IMR-90 (cell line): ENCODE measurements around the gene C12orf57. TPM values are rescaled to one million over a fixed set of nuclear protein-coding genes. Genes with fewer than 3 reads are reported as not detected.

ENCODE experiments used
- ATAC-seq: fragments of 200-7000 bp; cut with Tn5 transposase; 2 replicates; pipeline ENCODE4 v1.9.1; 2020; ENCODE audit warnings: low read depth, mild to moderate bottlenecking, moderate library complexity
- BruUV-seq: library from RNA; stranded (reverse); fragments of 400-500 nt; replicated peaks from 2 replicates; lab custom pipeline; 2021; lab: Mats Ljungman, UMichigan
- CTCF ChIA-PET: fragments of 300-600 bp; formaldehyde crosslinking; extraction: SDS; loops from one replicate; lab custom pipeline; 2021; ENCODE audit warnings: antibody characterized with exemption; lab: Yijun Ruan, JAX
- POLR2A ChIA-PET: fragments of 300-600 bp; sonication (Branson Sonifier 250); formaldehyde crosslinking; loops from one replicate; lab custom pipeline; 2022; ENCODE audit warnings: antibody characterized with exemption; ENCODE audit not compliant: unreplicated experiment; lab: Charles Lee
- DNase-seq: peaks from one replicate; pipeline ENCODE4 v3.0.0; 2013
- H2AFZ ChIP-seq: replicated peaks from 2 replicates; pipeline ENCODE3; 2013; ENCODE audit warnings: low read length, mild to moderate bottlenecking; ENCODE audit not compliant: poor library complexity
- H2AK5ac ChIP-seq: 2 replicates; pipeline ENCODE4 v1.6.1; 2013; ENCODE audit warnings: low read depth, low read length, inconsistent platforms
- H2AK9ac ChIP-seq: replicated peaks from 2 replicates; pipeline ENCODE3; 2013; ENCODE audit warnings: mild to moderate bottlenecking, low read depth, low read length, moderate library complexity; ENCODE audit not compliant: poor library complexity
- H2BK120ac ChIP-seq: 2 replicates; pipeline ENCODE4 v1.6.1; 2013; ENCODE audit warnings: low read depth, low read length, inconsistent platforms
- H2BK15ac ChIP-seq: 3 replicates; pipeline ENCODE4 v1.6.1; 2013; ENCODE audit warnings: low read depth, low read length, inconsistent platforms
- H2BK20ac ChIP-seq: 2 replicates; pipeline ENCODE4 v1.6.1; 2013; ENCODE audit warnings: low read depth, mild to moderate bottlenecking, inconsistent platforms, low read length, moderate library complexity
- H2BK5ac ChIP-seq: 2 replicates; pipeline ENCODE4 v1.6.1; 2013; ENCODE audit warnings: mild to moderate bottlenecking, low read depth, low read length, inconsistent platforms; ENCODE audit not compliant: poor library complexity, severe bottlenecking
- H3K14ac ChIP-seq: replicated peaks from 2 replicates; pipeline ENCODE4 v1.6.1; 2013; ENCODE audit warnings: low read depth, low read length, inconsistent platforms
- H3K18ac ChIP-seq: 2 replicates; pipeline ENCODE4 v1.6.1; 2013; ENCODE audit warnings: low read depth, low read length, control low read depth
- H3K23ac ChIP-seq: 2 replicates; pipeline ENCODE4 v1.6.1; 2013; ENCODE audit warnings: low read depth, low read length, inconsistent platforms
- H3K27ac ChIP-seq: 2 replicates; pipeline ENCODE4 v1.5.1; 2013; ENCODE audit warnings: mild to moderate bottlenecking, control low read depth, low read length; ENCODE audit not compliant: insufficient read depth
- H3K27me3 ChIP-seq: 2 replicates; pipeline ENCODE4 v1.6.1; 2013; ENCODE audit warnings: low read length; ENCODE audit not compliant: control insufficient read depth, insufficient read depth
- H3K36me3 ChIP-seq: 2 replicates; pipeline ENCODE4 v1.6.1; 2013; ENCODE audit warnings: low read length, mixed read lengths; ENCODE audit not compliant: control insufficient read depth, insufficient read depth
- H3K4ac ChIP-seq: 2 replicates; pipeline ENCODE4 v1.6.1; 2013; ENCODE audit warnings: low read depth, low read length, inconsistent platforms
- H3K4me1 ChIP-seq: 2 replicates; pipeline ENCODE4 v1.6.1; 2013; ENCODE audit warnings: low read length, mixed read lengths; ENCODE audit not compliant: control insufficient read depth, insufficient read depth
- H3K4me2 ChIP-seq: 2 replicates; pipeline ENCODE4 v1.6.1; 2013; ENCODE audit warnings: low read depth, mild to moderate bottlenecking, control low read depth, low read length, moderate library complexity
- H3K4me3 ChIP-seq: 2 replicates; pipeline ENCODE4 v1.5.1; 2013; ENCODE audit warnings: low read depth, mild to moderate bottlenecking, control low read depth, low read length, moderate library complexity; ENCODE audit not compliant: insufficient read depth
- H3K56ac ChIP-seq: 2 replicates; pipeline ENCODE4 v1.6.1; 2013; ENCODE audit warnings: low read length, inconsistent platforms; ENCODE audit not compliant: insufficient read depth; ENCODE audit errors: extremely low read depth
- H3K79me1 ChIP-seq, 2 experiments: 2 replicates each; pipeline ENCODE4 v1.6.1; 2013; ENCODE audit warnings: low read length in 2 of 2, inconsistent platforms in 1 of 2, low read depth in 1 of 2
- H3K9ac ChIP-seq: 2 replicates; pipeline ENCODE4 v1.6.1; 2013; ENCODE audit warnings: low read depth, low read length, control low read depth
- H3K9me1 ChIP-seq: 2 replicates; pipeline ENCODE4 v1.6.1; 2013; ENCODE audit warnings: low read length, inconsistent platforms; ENCODE audit not compliant: insufficient read depth
- H3K9me3 ChIP-seq: 2 replicates; pipeline ENCODE4 v1.6.1; 2013; ENCODE audit warnings: low read length; ENCODE audit not compliant: control insufficient read depth, insufficient read depth
- H4K20me1 ChIP-seq: 2 replicates; pipeline ENCODE4 v1.6.1; 2013; ENCODE audit warnings: low read length, inconsistent platforms; ENCODE audit not compliant: insufficient read depth
- H4K5ac ChIP-seq: 2 replicates; pipeline ENCODE4 v1.6.1; 2013; ENCODE audit warnings: mild to moderate bottlenecking, low read depth, low read length, control low read depth
- H4K8ac ChIP-seq, 2 experiments: 2 replicates each; pipeline ENCODE4 v1.6.1; 2013; ENCODE audit warnings: low read depth in 2 of 2, low read length in 2 of 2, control low read depth in 1 of 2, inconsistent platforms in 1 of 2
- H4K91ac ChIP-seq: 2 replicates; pipeline ENCODE4 v1.6.1; 2013; ENCODE audit warnings: low read depth, low read length, inconsistent platforms; ENCODE audit not compliant: insufficient read depth
- RCOR1 ChIP-seq: IDR thresholded peaks from 2 replicates; pipeline ENCODE4 v1.6.1; 2012; ENCODE audit warnings: mild to moderate bottlenecking, low read length, improper control_type of control experiment; ENCODE audit not compliant: insufficient replicate concordance
- WGBS, 2 experiments: methylation state at CpG; one replicate each; pipeline versions ENCODE4 v1.1.5 to v1.1.7; 2013; ENCODE audit warnings: missing lambda C conversion rate in 2 of 2; ENCODE audit not compliant: insufficient read length in 1 of 2; ENCODE audit errors: extremely low coverage in 2 of 2; 5-methylcytosine and 5-hydroxymethylcytosine counted together
- dilution Hi-C: fragments of 300-500 bp; cut with HindIII; formaldehyde crosslinking; loops from one replicate; pipeline ENCODE4 v1.14.3; 2018; ENCODE audit warnings: low sequenced_read_pairs; ENCODE audit not compliant: unreplicated experiment
- in situ Hi-C: fragments of 300-500 bp; cut with MboI; formaldehyde crosslinking; loops from 3 replicates; pipeline ENCODE4 v1.14.3; 2019; ENCODE audit warnings: low sequenced_read_pairs, inconsistent platforms, mixed read lengths
- intact Hi-C: fragments of 100-400 bp; cut with micrococcal nuclease; formaldehyde crosslinking; loops from 2 replicates; pipeline ENCODE4 v1.10.0; 2022
- polyA plus RNA-seq, 3 experiments: library from polyadenylated mRNA; depleted of rRNA; stranded (reverse); fragments of >200 nt; gene quantifications; 2 replicates each; pipeline ENCODE4 v1.2.3, GENCODE V29; 2012; ENCODE audit warnings: low replicate concordance in 1 of 3
- total RNA-seq: library from RNA; depleted of rRNA; stranded (reverse); fragments of >200 nt; gene quantifications from 2 replicates; pipeline ENCODE4 v1.2.3, GENCODE V29; 2012
- TF ChIP-seq, protein P1 (sequence below): fragments of 150-350 bp; IDR thresholded peaks from 2 replicates; pipeline ENCODE4 v1.6.1; 2016; ENCODE audit warnings: low read depth, mild to moderate bottlenecking, low read length, moderate library complexity, borderline replicate concordance
- TF ChIP-seq, protein P2 (sequence below): conservative IDR thresholded peaks from 2 replicates; pipeline ENCODE4 v1.5.1; 2012; ENCODE audit warnings: mild to moderate bottlenecking, low read depth, low read length, improper control_type of control experiment

The C12orf57 gene
- total and polyA plus RNA-seq, 2 of the 4 experiments (the other 2 are of a cell fraction) = 238 to 530 TPM

DNA sequence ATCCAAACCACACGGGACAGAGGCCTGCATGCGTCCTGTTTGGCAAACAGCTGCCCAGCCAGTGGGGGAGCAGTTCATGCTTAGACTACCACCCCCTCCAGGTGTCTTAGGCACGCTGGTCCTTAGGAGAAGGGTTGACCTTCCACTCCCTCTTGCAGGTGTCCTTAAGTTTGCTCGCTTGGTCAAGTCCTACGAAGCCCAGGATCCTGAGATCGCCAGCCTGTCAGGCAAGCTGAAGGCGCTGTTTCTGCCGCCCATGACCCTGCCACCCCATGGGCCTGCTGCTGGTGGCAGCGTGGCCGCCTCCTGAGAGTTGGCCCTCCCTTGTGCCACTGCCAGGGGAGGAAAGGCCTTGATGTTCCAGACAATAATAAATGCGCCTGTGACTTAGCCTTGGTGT lies 1.8 kb downstream of the C12orf57 start (continued):
- TF ChIP-seq, protein P1, sequence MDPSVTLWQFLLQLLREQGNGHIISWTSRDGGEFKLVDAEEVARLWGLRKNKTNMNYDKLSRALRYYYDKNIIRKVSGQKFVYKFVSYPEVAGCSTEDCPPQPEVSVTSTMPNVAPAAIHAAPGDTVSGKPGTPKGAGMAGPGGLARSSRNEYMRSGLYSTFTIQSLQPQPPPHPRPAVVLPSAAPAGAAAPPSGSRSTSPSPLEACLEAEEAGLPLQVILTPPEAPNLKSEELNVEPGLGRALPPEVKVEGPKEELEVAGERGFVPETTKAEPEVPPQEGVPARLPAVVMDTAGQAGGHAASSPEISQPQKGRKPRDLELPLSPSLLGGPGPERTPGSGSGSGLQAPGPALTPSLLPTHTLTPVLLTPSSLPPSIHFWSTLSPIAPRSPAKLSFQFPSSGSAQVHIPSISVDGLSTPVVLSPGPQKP = no peak

DNA sequence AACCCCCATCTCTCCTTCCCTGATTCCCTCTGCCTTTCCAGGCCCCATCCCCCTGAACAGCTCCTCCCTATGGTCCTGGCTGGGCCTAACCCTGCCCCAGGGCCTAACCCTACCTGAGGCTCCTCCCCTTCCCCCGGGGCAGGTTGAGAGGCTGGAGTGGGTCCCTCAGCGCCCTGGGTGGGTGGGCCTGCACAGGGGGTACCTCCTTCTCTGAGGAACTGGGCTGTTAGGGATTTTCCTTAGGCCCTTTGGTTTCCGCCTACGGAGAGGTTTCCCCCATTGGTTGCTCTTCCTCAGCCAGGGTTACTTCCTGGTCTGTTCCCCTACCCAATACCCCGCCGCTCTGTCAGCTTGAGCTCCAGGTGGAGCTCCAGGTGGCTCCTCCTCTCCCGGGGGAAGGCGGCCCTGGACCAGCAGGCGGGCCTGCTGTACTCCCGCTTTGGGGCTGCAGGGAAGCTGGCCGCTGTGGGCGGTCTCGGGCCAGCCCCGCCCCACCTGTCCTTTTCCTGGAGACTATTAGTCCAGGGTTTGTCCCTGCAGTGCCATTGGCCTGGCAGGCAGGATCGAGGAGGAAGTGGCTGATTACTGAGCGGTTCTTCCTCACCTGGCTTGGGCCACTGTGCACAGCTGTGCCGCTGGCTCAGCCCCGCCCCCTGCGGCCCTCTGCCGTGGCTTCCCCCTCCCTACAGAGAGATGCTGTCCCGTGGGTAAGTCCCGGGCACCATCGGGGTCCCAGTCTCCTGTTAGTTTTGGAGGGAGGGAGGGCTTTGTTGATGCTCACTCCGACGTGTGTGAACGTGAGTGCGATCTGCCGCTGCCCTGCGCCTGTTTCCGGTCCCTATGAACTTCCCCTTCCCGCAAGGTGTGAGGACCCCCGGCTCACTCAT lies 2.5 kb downstream of the C12orf57 start:
- H3K56ac ChIP-seq = no peak overlapping the region
- peaks cover 5% of the 10 kb centered on the region; the same call in 1 of the 2 replicates for H3K4me1 ChIP-seq
- BruUV-seq = no TSS peak
- no peak overlapping the region for H2BK5ac ChIP-seq
- H4K91ac ChIP-seq = no peak overlapping the region
- no peak overlapping the region for H3K4ac ChIP-seq
- no peak overlapping the region for H3K4me2 ChIP-seq
- no peak overlapping the region for H3K9ac ChIP-seq
- DNase-seq (no peak), ATAC-seq (no peak)
- intact Hi-C loops = no loop called here
- no peak for TF ChIP-seq RCOR1
- TF ChIP-seq, protein P2, sequence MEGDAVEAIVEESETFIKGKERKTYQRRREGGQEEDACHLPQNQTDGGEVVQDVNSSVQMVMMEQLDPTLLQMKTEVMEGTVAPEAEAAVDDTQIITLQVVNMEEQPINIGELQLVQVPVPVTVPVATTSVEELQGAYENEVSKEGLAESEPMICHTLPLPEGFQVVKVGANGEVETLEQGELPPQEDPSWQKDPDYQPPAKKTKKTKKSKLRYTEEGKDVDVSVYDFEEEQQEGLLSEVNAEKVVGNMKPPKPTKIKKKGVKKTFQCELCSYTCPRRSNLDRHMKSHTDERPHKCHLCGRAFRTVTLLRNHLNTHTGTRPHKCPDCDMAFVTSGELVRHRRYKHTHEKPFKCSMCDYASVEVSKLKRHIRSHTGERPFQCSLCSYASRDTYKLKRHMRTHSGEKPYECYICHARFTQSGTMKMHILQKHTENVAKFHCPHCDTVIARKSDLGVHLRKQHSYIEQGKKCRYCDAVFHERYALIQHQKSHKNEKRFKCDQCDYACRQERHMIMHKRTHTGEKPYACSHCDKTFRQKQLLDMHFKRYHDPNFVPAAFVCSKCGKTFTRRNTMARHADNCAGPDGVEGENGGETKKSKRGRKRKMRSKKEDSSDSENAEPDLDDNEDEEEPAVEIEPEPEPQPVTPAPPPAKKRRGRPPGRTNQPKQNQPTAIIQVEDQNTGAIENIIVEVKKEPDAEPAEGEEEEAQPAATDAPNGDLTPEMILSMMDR = no peak
- H3K9me3 ChIP-seq = no peaks in the 10 kb centered on the region
- in situ Hi-C loops = loop anchor here (10.0 kb wide), 1 partner anchor 169 kb away; no protein-coding TSS in a partner anchor
- no peak overlapping the region for H2AK5ac ChIP-seq
- dilution Hi-C loops = no loop called here
- no peak overlapping the region for H3K18ac ChIP-seq
- peak overlapping the region; percentile 46 for H2AK9ac ChIP-seq
- ChIA-PET CTCF (interaction anchor here (0.6 kb wide), 1 partner anchor 64 kb away, joined by 6 read pairs; no protein-coding TSS in a partner anchor), POLR2A (interaction anchor here (0.7 kb wide), 1 partner anchor 55 kb away, joined by 5 read pairs; no protein-coding TSS in a partner anchor)
- H3K23ac ChIP-seq = no peak overlapping the region
- no peaks in the 10 kb centered on the region for H3K27me3 ChIP-seq
- no peaks in the 10 kb centered on the region; the same call in 1 of the 2 replicates for H4K20me1 ChIP-seq
- no peak overlapping the region for H4K8ac ChIP-seq
- H3K9me1 ChIP-seq = 0 out of 2 replicates have a peak, but pooled peaks cover 2% of the 10 kb centered on the region
- H3K36me3 ChIP-seq = peaks cover 15% of the 10 kb centered on the region
- no peak overlapping the region for H3K27ac ChIP-seq
- no peak overlapping the region for H3K4me3 ChIP-seq
- H2BK120ac ChIP-seq = no peak overlapping the region
- no peak overlapping the region for H3K14ac ChIP-seq
- no peak overlapping the region for H2AFZ ChIP-seq
- H4K5ac ChIP-seq = no peak overlapping the region
- H3K79me1 ChIP-seq = peaks cover 8 to 16% of the 10 kb centered on the region in 2 experiments; a peak in 3 of 4 replicates
- H2BK15ac ChIP-seq = no peak overlapping the region
- no peak overlapping the region for H2BK20ac ChIP-seq
- WGBS, 2 experiments = 85% methylated on average over 5 of the region's 32 CpGs; no CpG with 5 or more reads in 1 of the 2 experiments
